Spinal cord (tissue), 10 donors: ENCODE measurements around the gene FCHO2. TPM values are rescaled to one million over a fixed set of nuclear protein-coding genes. Genes with fewer than 3 reads are reported as not detected.
"Not testable (repeated sequence)": the region's sequence is repeated elsewhere in the genome, so short reads cannot be mapped to it uniquely, and the experiment has no call there.

Experiments used
- DNase-seq, 6 donors: peaks; one replicate each; pipeline versions ENCODE4 v3.0.0 to v3.0.0-alpha.2; 2013 to 2015; ENCODE audit warnings: low spot score in 6 of 6, low read depth in 4 of 6
- H3K27ac ChIP-seq: one replicate; pipeline ENCODE4 v1.5.1; 2013; ENCODE audit warnings: low read depth, low read length, control low read depth
- H3K27me3 ChIP-seq: one replicate; pipeline ENCODE4 v1.6.1; 2013; ENCODE audit warnings: low read length; ENCODE audit not compliant: control insufficient read depth, insufficient read depth
- H3K36me3 ChIP-seq: one replicate; pipeline ENCODE4 v1.6.1; 2013; ENCODE audit warnings: low read length; ENCODE audit not compliant: control insufficient read depth, insufficient read depth
- H3K4me1 ChIP-seq: one replicate; pipeline ENCODE4 v1.6.1; 2013; ENCODE audit warnings: low read length; ENCODE audit not compliant: control insufficient read depth, insufficient read depth
- H3K4me3 ChIP-seq: one replicate; pipeline ENCODE4 v1.5.1; 2013; ENCODE audit warnings: low read depth, low read length, control low read depth
- H3K9me3 ChIP-seq: one replicate; pipeline ENCODE4 v1.6.1; 2013; ENCODE audit warnings: low read length; ENCODE audit not compliant: control insufficient read depth, insufficient read depth
- WGBS: methylation state at CpG from one replicate; pipeline ENCODE4 v1.1.5; 2013; ENCODE audit warnings: missing lambda C conversion rate; ENCODE audit not compliant: insufficient coverage; 5-methylcytosine and 5-hydroxymethylcytosine counted together
- polyA plus RNA-seq, 2 donors: library from polyadenylated mRNA; unstranded; fragments of 120-200 nt; gene quantifications; one replicate each; pipeline ENCODE4 v1.2.1, GENCODE V29; 2013; ENCODE audit not compliant: insufficient read length in 2 of 2
- total RNA-seq, 2 donors: library from RNA; depleted of rRNA in 1 of 2; stranded (reverse); fragments of 120-200 nt in 1 of 2; fragments of >200 nt in 1 of 2; gene quantifications; one replicate each; pipeline versions ENCODE4 v1.2.3 to v1.2.4, GENCODE V29; 2013 to 2014
- donor health status: healthy.

The FCHO2 gene
- total and polyA plus RNA-seq, 4 donors, result 15.5 to 36.4 (median 24.6) TPM

DNA sequence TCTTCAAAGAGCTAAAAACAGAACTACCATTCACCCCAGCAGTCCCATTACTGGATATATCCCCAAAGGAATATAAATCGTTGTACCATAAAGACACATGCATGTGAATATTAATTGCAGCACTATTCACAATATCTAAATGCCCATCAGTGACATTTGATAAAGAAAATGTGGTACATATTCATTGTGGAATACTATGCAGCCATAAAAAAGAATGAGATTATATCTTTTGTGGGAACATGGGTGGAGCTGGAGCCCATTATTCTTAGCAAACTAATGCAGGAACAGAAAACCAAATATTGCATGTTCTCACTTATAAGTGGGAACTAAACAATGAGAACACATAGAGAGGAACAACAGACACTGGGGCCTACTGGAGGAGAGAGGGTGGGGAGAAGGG lies 38.7 kb downstream of the FCHO2 start:
- DNase-seq, result no peak
- H3K9me3 ChIP-seq, result no peaks in the 10 kb centered on the region
- no peaks in the 10 kb centered on the region for H3K27me3 ChIP-seq
- no peaks in the 10 kb centered on the region for H3K4me1 ChIP-seq
- peaks cover 15% of the 10 kb centered on the region for H3K36me3 ChIP-seq
- WGBS, result no CpG with 5 or more reads among the region's 1 CpG
- no peak overlapping the region for H3K27ac ChIP-seq
- no peak overlapping the region for H3K4me3 ChIP-seq

DNA sequence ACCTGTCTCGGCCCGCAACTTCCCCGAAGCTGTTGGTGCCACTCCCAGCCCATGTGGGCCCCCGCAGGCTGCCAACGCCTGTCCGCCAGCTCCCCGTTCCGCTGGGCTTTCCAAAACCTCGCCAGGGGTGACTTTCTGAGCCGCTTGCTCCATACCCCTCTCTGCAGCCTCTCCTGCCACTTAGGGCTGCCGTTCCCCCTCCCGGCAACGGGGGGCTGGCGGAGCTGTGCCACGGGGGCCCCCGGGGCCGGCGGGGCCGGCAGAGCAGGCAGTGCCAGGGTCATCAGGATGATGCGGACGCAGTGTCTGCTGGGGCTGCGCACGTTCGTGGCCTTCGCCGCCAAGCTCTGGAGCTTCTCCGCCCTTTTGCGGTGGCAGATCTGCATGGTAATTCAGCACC lies 40.8 kb downstream of the FCHO2 start:
- no peaks in the 10 kb centered on the region for H3K4me1 ChIP-seq
- no peak overlapping the region for H3K27ac ChIP-seq
- H3K36me3 ChIP-seq, result peaks cover 12% of the 10 kb centered on the region
- no peak for DNase-seq
- no peaks in the 10 kb centered on the region for H3K27me3 ChIP-seq
- WGBS, result 96% methylated on average over 26 of the region's 28 CpGs
- H3K9me3 ChIP-seq, result no peaks in the 10 kb centered on the region
- no peak overlapping the region for H3K4me3 ChIP-seq

DNA sequence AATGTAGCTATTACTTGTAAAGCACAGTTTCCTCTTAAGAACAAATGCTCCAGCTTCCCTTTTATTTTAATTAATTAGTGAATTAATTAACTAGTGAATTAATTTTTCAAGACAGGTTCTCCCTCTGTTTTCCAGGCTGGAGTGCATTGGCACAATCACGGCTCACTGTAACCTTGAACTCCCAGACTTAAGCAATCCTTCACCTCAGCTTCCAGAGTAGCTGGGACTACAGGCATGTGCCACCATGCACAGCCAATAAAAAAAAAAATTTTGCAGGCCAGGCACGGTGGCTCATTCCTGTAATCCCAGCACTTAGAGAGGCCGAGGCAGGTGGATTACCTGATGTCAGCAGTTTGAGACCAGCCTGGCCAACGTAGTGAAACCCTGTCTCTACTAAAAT lies 44.1 kb downstream of the FCHO2 start:
- H3K27me3 ChIP-seq, result no peaks in the 10 kb centered on the region
- no peaks in the 10 kb centered on the region for H3K4me1 ChIP-seq
- no peak for DNase-seq
- no peak overlapping the region for H3K27ac ChIP-seq
- no peak overlapping the region for H3K4me3 ChIP-seq
- WGBS, result 97% methylated on average over 3 of the region's 4 CpGs
- H3K36me3 ChIP-seq, result peaks cover 12% of the 10 kb centered on the region
- H3K9me3 ChIP-seq, result no peaks in the 10 kb centered on the region

DNA sequence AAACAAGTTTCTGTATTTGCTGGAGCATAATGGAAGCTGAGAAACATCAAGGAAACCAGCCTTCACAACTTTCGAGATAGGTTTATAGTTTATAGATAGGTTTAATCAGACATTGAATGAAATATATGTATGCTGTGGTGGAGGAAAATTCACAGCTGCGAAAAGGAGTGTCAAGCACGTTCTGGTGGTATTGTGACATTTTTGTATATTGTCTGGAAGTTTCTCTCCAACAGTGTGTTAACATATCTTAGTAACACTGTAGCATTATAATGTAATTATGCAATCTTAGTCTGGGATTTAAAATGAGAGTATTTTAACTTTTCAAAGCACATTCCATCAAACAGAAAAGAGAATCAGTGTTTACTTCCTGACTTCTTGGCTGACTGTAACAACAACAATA lies 50.0 kb downstream of the FCHO2 start:
- Histone ChIP-seq H3K36me3 (no peaks in the 10 kb centered on the region), H3K9me3 (no peaks in the 10 kb centered on the region), H3K27ac (no peak overlapping the region), H3K4me3 (no peak overlapping the region), H3K27me3 (no peaks in the 10 kb centered on the region), H3K4me1 (no peaks in the 10 kb centered on the region)
- 100% methylated on average over 1 of the region's 3 CpGs for WGBS
- DNase-seq, result no peak

DNA sequence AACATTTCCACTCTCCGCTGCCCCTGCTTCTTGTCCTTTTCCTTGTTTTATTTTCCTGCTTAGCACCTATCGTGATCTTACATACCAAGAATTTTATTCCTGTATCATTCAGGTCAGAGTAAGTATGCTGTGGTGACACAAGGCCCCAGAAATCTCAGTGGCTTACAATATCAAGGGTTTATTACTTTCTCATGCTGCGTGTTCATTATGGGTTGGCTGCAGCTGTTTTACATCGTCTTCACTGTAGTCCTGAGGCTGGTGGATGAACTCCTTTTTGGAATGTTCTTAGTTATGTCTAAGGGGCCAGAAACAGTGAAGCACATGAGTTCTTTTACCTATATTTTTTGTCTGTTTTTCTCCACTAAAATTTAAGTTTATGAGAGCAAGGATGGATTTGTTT lies 51.2 kb downstream of the FCHO2 start:
- H3K4me3 ChIP-seq, result no peak overlapping the region
- no peak for DNase-seq
- no peaks in the 10 kb centered on the region for H3K36me3 ChIP-seq
- H3K9me3 ChIP-seq, result no peaks in the 10 kb centered on the region
- no peaks in the 10 kb centered on the region for H3K4me1 ChIP-seq
- no peak overlapping the region for H3K27ac ChIP-seq
- 100% methylated on average over 2 of the region's 4 CpGs for WGBS
- H3K27me3 ChIP-seq, result no peaks in the 10 kb centered on the region

- no peaks in the 10 kb centered on the region for H3K9me3 ChIP-seq
- DNase-seq, result no peak
- H3K36me3 ChIP-seq, result no peaks in the 10 kb centered on the region
- H3K4me1 ChIP-seq, result no peaks in the 10 kb centered on the region
- H3K27me3 ChIP-seq, result no peaks in the 10 kb centered on the region
- no CpG with 5 or more reads among the region's 1 CpG for WGBS
- no peak overlapping the region for H3K4me3 ChIP-seq
- no peak overlapping the region for H3K27ac ChIP-seq
These were observed 53.0 kb downstream of the FCHO2 start for GRCh38 chr5:73008831-73009230.

GRCh38 chr5:73011612-73012011 lies 55.8 kb downstream of the FCHO2 start:
- not testable (repeated sequence) for DNase-seq, H3K4me3 ChIP-seq, H3K27ac ChIP-seq, H3K4me1 ChIP-seq, H3K9me3 ChIP-seq, H3K27me3 ChIP-seq, H3K36me3 ChIP-seq
- WGBS, result 100% methylated on average over 6 of the region's 9 CpGs

DNA sequence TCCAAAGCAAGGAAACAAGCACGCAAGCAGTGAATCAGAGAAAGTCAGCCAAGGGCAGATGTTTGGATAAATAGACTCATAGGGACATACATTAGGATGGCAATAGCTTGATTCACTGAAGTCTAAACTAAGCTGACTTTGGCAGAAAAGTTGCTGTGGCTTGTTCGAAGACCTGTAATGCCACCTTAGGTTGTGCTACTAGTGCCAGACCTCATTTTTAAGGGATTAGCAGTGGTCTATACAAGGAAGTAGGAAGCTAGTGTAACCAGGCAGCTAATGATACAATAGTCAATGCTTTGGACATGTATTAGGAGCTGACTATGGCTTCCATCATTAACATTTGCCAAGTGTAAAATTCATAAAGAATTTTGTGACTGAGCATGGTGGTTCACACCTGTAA lies 63.1 kb downstream of the FCHO2 start:
- Histone ChIP-seq H3K36me3 (peaks cover 3% of the 10 kb centered on the region), H3K4me1 (no peaks in the 10 kb centered on the region), H3K9me3 (no peaks in the 10 kb centered on the region), H3K27ac (no peak overlapping the region), H3K4me3 (no peak overlapping the region), H3K27me3 (no peaks in the 10 kb centered on the region)
- WGBS, result 100% methylated on average over 1 of the region's 2 CpGs
- DNase-seq, result no peak

- no CpG with 5 or more reads among the region's 2 CpGs for WGBS
- no peaks in the 10 kb centered on the region for H3K27me3 ChIP-seq
- no peak for DNase-seq
- no peaks in the 10 kb centered on the region for H3K4me1 ChIP-seq
- no peaks in the 10 kb centered on the region for H3K9me3 ChIP-seq
- H3K36me3 ChIP-seq, result peaks cover 3% of the 10 kb centered on the region
- H3K27ac ChIP-seq, result no peak overlapping the region
- no peak overlapping the region for H3K4me3 ChIP-seq
These were observed 63.9 kb downstream of the FCHO2 start for GRCh38 chr5:73019766-73020165.

GRCh38 chr5:73022471-73023169 lies 66.8 kb downstream of the FCHO2 start:
- Histone ChIP-seq H3K9me3 (no peaks in the 10 kb centered on the region), H3K27me3 (no peaks in the 10 kb centered on the region), H3K27ac (no peak overlapping the region), H3K36me3 (peaks cover 11% of the 10 kb centered on the region), H3K4me3 (no peak overlapping the region), H3K4me1 (no peaks in the 10 kb centered on the region)
- DNase-seq, result peak in 1 of 6 donors; percentile 70
- WGBS, result 50% methylated on average over 1 of the region's 4 CpGs
